Neural progenitor cell (in vitro differentiated cells): ENCODE measurements around the gene CISTR.

Experiments used
- CTCF ChIP-seq: fragments of 200-600 bp; sonication (generic); IDR thresholded peaks from 2 replicates; pipeline ENCODE4 v1.5.1; 2017; ENCODE audit warnings: antibody characterized with exemption, mild to moderate bottlenecking
- EZH2phosphoT487 ChIP-seq: fragments of 200-600 bp; sonication (generic); IDR thresholded peaks from 2 replicates; pipeline ENCODE4 v1.6.1; 2017; ENCODE audit warnings: antibody characterized with exemption

- TF ChIP-seq CTCF = no peak
- no peak for TF ChIP-seq EZH2phosphoT487
Measured at GRCh38 chr12:53788892-53789291, 37.1 kb upstream of the CISTR start.
